Activated T-helper 17 cell treated with anti-CD3 and anti-CD28 coated beads, Interleukin-2, amount 50 U/mL, for 72 hours (primary cell): Measurements from ENCODE around the gene KDM6B. TPM values are rescaled to one million over a fixed set of nuclear protein-coding genes. Genes with fewer than 3 reads are reported as not detected.
"Not testable (repeated sequence)": the region's sequence is repeated elsewhere in the genome, so short reads cannot be mapped to it uniquely, and the experiment has no call there.

Experiments
- ATAC-seq: fragments of 150-1000 bp; cut with Tn5 transposase; replicated peaks from 2 replicates; pipeline ENCODE4 v1.10.0; 2021; ENCODE audit warnings: mild to moderate bottlenecking, moderate library complexity
- H3K27ac Mint-ChIP-seq: one replicate; pipeline ENCODE4 v1.8.0; 2022; ENCODE audit warnings: mixed read lengths
- H3K27me3 Mint-ChIP-seq: one replicate; pipeline ENCODE4 v1.8.0; 2022; ENCODE audit warnings: mixed read lengths
- H3K36me3 Mint-ChIP-seq: one replicate; pipeline ENCODE4 v1.8.0; 2022; ENCODE audit warnings: low read depth, mild to moderate bottlenecking, mixed read lengths
- H3K4me1 Mint-ChIP-seq: one replicate; pipeline ENCODE4 v1.8.0; 2022; ENCODE audit warnings: mixed read lengths
- H3K4me3 Mint-ChIP-seq: one replicate; pipeline ENCODE4 v1.8.0; 2022; ENCODE audit warnings: mild to moderate bottlenecking, mixed read lengths
- H3K9me3 Mint-ChIP-seq: one replicate; pipeline ENCODE4 v1.8.0; 2022; ENCODE audit warnings: mixed read lengths
- total RNA-seq, 2 donors: library from RNA; stranded (reverse); gene quantifications; one replicate each; pipeline ENCODE4 v1.2.3, GENCODE V29; 2022

KDM6B gene, protein sequence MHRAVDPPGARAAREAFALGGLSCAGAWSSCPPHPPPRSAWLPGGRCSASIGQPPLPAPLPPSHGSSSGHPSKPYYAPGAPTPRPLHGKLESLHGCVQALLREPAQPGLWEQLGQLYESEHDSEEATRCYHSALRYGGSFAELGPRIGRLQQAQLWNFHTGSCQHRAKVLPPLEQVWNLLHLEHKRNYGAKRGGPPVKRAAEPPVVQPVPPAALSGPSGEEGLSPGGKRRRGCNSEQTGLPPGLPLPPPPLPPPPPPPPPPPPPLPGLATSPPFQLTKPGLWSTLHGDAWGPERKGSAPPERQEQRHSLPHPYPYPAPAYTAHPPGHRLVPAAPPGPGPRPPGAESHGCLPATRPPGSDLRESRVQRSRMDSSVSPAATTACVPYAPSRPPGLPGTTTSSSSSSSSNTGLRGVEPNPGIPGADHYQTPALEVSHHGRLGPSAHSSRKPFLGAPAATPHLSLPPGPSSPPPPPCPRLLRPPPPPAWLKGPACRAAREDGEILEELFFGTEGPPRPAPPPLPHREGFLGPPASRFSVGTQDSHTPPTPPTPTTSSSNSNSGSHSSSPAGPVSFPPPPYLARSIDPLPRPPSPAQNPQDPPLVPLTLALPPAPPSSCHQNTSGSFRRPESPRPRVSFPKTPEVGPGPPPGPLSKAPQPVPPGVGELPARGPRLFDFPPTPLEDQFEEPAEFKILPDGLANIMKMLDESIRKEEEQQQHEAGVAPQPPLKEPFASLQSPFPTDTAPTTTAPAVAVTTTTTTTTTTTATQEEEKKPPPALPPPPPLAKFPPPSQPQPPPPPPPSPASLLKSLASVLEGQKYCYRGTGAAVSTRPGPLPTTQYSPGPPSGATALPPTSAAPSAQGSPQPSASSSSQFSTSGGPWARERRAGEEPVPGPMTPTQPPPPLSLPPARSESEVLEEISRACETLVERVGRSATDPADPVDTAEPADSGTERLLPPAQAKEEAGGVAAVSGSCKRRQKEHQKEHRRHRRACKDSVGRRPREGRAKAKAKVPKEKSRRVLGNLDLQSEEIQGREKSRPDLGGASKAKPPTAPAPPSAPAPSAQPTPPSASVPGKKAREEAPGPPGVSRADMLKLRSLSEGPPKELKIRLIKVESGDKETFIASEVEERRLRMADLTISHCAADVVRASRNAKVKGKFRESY (N-terminal part only)
- 10 to 100 TPM; 33.7 to 93.3 TPM for total RNA-seq

DNA sequence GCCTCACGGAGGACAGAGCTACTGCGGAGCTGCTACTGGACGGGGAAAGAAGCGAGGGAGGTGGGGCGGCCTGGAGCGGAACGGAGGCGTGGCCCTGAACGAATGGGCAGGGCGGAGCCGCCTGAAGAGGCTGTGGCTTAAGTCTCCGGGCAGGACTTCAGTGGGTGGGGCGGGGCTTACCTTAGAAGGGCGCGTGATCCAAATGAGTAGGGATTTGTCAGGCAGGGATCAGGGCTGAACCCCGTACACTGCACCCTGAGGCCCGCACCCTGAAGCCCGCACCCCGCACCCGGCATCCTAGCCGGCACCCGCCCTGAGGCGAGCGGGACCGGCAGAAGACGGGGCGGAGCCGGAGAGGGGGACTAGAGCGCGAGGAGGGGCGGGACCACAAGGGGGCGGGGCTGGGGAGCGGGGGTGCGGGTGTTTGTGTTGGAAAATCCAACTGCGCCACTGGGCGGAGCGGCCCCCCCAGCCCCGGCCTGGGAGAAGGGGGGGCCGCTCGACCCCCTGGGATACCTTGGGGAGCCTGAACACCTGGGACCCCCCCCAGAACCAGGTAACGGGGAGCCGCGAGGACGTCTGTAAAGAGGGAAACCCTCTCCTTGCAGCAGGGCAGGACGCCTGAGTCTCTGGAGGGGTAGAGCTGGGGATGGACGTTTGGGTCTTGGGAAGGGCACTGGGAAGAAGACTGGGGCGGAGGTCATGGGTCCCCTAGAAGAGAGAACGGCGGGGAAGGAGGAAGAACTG, at the start of gene KDM6B:
TSS of gene KDM6B (plus strand) at position 423 of the 747 bp plus-strand sequence. CDS start 11,338 bp downstream, outside the sequence.
- Mint-ChIP-seq H3K4me1 (peaks cover 23% of the 10 kb centered on the region), H3K27ac (peak within 1 kb of the TSS; percentile 98), H3K9me3 (no peaks in the 10 kb centered on the region), H3K36me3 (peaks cover 33% of the 10 kb centered on the region), H3K4me3 (peak within 1 kb of the TSS; percentile 83), H3K27me3 (no peaks in the 10 kb centered on the region)
- peak; percentile 77 for ATAC-seq

DNA sequence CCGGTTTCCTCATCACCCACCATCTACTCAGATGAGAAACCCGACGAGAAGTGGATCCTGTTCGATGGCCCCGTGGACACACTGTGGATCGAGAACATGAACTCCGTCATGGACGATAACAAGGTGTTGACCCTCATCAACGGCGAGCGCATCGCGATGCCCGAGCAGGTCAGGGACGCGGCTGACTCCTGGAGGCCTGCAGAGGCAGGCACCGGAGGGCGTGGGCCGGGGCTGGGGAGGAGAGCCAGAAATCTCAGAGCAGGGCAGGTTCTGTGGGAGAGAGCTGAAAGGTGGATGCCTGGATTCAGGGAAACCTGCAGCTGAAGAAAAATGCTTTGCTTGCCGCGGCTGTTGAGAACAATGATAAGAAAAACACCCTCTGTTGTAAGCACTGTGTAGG, 47.2 kb upstream of the KDM6B start:
- peaks cover 7% of the 10 kb centered on the region for H3K27me3 Mint-ChIP-seq
- H3K36me3 Mint-ChIP-seq = no peaks in the 10 kb centered on the region
- H3K9me3 Mint-ChIP-seq = no peaks in the 10 kb centered on the region
- ATAC-seq = no peak
- no peaks in the 10 kb centered on the region for H3K4me1 Mint-ChIP-seq
- H3K4me3 Mint-ChIP-seq = no peak overlapping the region
- H3K27ac Mint-ChIP-seq = no peak overlapping the region

GRCh38 chr17:7789131-7789530, 44.9 kb upstream of the KDM6B start:
- Mint-ChIP-seq H3K27me3 (peaks cover 7% of the 10 kb centered on the region), H3K9me3 (no peaks in the 10 kb centered on the region), H3K4me3 (no peak overlapping the region), H3K27ac (no peak overlapping the region), H3K4me1 (no peaks in the 10 kb centered on the region), H3K36me3 (no peaks in the 10 kb centered on the region)
- ATAC-seq = no peak

DNA sequence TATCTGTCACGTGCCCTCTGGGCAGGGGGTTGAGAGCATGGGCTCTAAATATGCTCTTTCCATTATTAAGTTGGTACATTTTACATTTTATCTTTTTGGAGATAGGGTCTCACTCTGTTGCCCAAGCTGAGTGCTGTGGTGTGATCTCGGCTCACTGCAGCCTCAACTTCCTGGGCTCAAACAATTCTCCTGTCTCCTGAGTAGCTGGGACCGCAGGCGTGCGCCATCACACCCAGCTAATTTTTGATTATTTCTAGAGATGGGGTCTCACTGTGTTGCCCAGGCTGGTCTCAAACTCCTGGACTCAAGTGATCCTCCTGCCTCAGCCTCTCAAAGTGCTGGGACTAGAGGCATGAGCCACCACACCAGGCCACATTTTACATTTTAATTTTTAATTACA, 43.9 kb upstream of the KDM6B start:
- no peaks in the 10 kb centered on the region for H3K36me3 Mint-ChIP-seq
- H3K27ac Mint-ChIP-seq = no peak overlapping the region
- H3K4me3 Mint-ChIP-seq = no peak overlapping the region
- no peaks in the 10 kb centered on the region for H3K4me1 Mint-ChIP-seq
- no peaks in the 10 kb centered on the region for H3K9me3 Mint-ChIP-seq
- H3K27me3 Mint-ChIP-seq = peaks cover 7% of the 10 kb centered on the region
- ATAC-seq = no peak

- no peak for ATAC-seq
- Mint-ChIP-seq H3K9me3 (no peaks in the 10 kb centered on the region), H3K27ac (no peak overlapping the region), H3K36me3 (no peaks in the 10 kb centered on the region), H3K4me1 (no peaks in the 10 kb centered on the region), H3K27me3 (no peaks in the 10 kb centered on the region), H3K4me3 (no peak overlapping the region)
Observed at GRCh38 chr17:7792611-7793010, 41.4 kb upstream of the KDM6B start.

GRCh38 chr17:7794075-7794663, 39.8 kb upstream of the KDM6B start:
- no peaks in the 10 kb centered on the region for H3K27me3 Mint-ChIP-seq
- no peaks in the 10 kb centered on the region for H3K4me1 Mint-ChIP-seq
- no peaks in the 10 kb centered on the region for H3K9me3 Mint-ChIP-seq
- no peak overlapping the region for H3K4me3 Mint-ChIP-seq
- H3K36me3 Mint-ChIP-seq = no peaks in the 10 kb centered on the region
- no peak for ATAC-seq
- H3K27ac Mint-ChIP-seq = peak overlapping the region; percentile 85

DNA sequence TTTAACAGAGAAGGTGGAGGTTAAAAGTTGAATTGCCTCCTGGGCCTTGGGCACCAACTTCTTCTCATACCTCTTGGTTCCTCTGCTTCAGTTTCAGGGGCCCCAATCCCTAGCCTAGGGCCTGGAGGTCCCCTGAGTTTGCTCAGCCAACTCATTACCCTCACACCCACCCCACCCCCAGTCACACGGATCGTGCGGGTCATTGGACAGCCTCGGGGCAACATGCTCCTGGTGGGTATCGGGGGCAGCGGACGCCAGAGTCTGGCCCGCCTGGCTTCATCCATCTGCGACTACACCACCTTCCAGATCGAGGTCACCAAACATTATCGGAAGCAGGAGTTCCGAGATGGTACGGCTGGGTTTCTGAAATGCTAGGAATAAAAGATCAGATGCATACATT, 36.0 kb upstream of the KDM6B start:
- H3K9me3 Mint-ChIP-seq = no peaks in the 10 kb centered on the region
- peaks cover 2% of the 10 kb centered on the region for H3K27me3 Mint-ChIP-seq
- no peak overlapping the region for H3K27ac Mint-ChIP-seq
- H3K4me1 Mint-ChIP-seq = no peaks in the 10 kb centered on the region
- H3K4me3 Mint-ChIP-seq = no peak overlapping the region
- no peak for ATAC-seq
- no peaks in the 10 kb centered on the region for H3K36me3 Mint-ChIP-seq

GRCh38 chr17:7798839-7799238, 35.2 kb upstream of the KDM6B start:
- Mint-ChIP-seq H3K27me3 (peaks cover 5% of the 10 kb centered on the region), H3K36me3 (no peaks in the 10 kb centered on the region), H3K4me3 (no peak overlapping the region), H3K4me1 (no peaks in the 10 kb centered on the region), H3K27ac (no peak overlapping the region), H3K9me3 (no peaks in the 10 kb centered on the region)
- no peak for ATAC-seq

DNA sequence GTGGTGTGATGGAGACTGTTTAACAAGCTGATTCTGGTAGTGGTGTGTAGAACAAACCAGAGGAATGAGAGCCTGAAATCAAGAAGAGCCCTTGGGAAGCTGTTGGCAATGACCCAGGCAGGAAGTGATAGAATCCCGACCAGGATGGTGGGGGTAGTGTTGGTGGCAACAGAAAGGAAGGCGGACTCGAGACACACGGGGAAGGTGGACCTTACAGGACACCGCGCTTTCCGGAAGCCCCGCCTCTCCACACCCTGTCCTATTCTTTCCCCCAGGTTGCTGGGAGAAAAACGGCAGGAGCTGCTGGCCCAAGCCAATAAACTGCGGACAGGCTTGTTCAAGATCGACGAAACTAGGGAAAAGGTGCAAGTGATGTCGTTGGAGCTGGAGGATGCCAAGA, 30.0 kb upstream of the KDM6B start:
- no peaks in the 10 kb centered on the region for H3K9me3 Mint-ChIP-seq
- no peak overlapping the region for H3K4me3 Mint-ChIP-seq
- ATAC-seq = no peak
- H3K27ac Mint-ChIP-seq = peak overlapping the region; percentile 25
- no peaks in the 10 kb centered on the region for H3K36me3 Mint-ChIP-seq
- no peaks in the 10 kb centered on the region for H3K4me1 Mint-ChIP-seq
- H3K27me3 Mint-ChIP-seq = peaks cover 17% of the 10 kb centered on the region

DNA sequence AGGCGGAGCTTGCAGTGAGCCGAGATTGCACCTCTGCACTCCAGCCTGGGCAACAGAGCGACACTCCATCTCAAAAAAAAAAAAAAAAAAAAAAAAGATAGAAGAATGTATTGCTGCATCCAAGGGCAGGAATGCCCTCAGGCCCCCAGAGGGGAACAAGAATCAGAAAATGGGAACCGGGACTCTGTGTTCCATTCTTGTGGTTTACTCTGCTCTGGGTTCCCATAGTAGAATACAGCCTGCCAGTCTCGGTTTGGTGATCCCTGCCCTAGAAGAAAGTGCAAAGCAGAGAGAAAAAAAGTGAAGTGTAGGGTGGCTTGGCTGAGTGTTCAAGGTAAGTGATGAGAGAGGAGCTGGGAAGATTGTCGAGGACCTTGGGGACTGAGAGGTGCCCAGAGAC, 27.4 kb upstream of the KDM6B start:
- ATAC-seq = no peak
- no peaks in the 10 kb centered on the region for H3K36me3 Mint-ChIP-seq
- H3K9me3 Mint-ChIP-seq = no peaks in the 10 kb centered on the region
- H3K27me3 Mint-ChIP-seq = peaks cover 21% of the 10 kb centered on the region
- H3K4me1 Mint-ChIP-seq = no peaks in the 10 kb centered on the region
- no peak overlapping the region for H3K27ac Mint-ChIP-seq
- no peak overlapping the region for H3K4me3 Mint-ChIP-seq

GRCh38 chr17:7807206-7807605, 26.8 kb upstream of the KDM6B start:
- no peaks in the 10 kb centered on the region for H3K36me3 Mint-ChIP-seq
- H3K4me1 Mint-ChIP-seq = no peaks in the 10 kb centered on the region
- H3K4me3 Mint-ChIP-seq = no peak overlapping the region
- H3K9me3 Mint-ChIP-seq = no peaks in the 10 kb centered on the region
- no peak overlapping the region for H3K27ac Mint-ChIP-seq
- ATAC-seq = no peak
- H3K27me3 Mint-ChIP-seq = peaks cover 21% of the 10 kb centered on the region

DNA sequence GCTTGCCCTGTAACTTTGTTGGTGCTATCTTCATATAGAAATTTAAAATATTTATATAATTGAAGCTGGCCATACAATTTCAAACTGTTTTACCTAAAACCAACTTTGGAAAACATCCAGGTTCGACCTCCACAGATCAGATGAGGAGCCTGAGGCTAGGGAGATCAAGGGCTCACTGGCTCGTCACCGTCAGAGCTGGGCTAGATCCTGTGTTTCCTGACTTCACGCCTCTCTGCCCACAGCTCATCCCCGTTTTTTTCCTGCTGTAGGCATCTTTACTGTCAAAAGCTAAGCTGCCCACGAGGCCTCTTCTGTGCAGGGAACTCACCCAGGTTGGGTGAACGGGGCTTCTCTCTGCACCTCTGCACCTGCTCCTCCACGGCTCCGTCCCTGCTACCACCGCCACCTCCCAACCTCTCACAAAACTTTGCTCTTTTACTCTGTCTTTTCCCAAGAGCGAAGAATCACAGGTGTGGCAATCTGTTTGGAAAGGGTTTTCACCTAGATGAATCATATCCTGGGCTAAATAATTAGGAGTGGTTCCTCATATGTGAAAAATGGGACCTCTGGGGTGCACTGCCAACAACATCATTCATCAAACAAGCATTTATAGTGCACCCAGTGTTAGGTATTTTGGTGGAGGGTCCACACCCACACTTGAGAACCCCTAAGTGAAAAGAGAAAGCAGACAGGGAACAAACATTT, 24.8 kb upstream of the KDM6B start:
- no peak overlapping the region for H3K4me3 Mint-ChIP-seq
- no peak overlapping the region for H3K27ac Mint-ChIP-seq
- no peaks in the 10 kb centered on the region for H3K4me1 Mint-ChIP-seq
- H3K36me3 Mint-ChIP-seq = no peaks in the 10 kb centered on the region
- ATAC-seq = no peak
- H3K9me3 Mint-ChIP-seq = no peaks in the 10 kb centered on the region
- peaks cover 12% of the 10 kb centered on the region for H3K27me3 Mint-ChIP-seq

- H3K9me3 Mint-ChIP-seq, ATAC-seq, H3K4me3 Mint-ChIP-seq, H3K4me1 Mint-ChIP-seq, H3K27ac Mint-ChIP-seq, H3K36me3 Mint-ChIP-seq: not testable (repeated sequence)
- H3K27me3 Mint-ChIP-seq = peaks cover 12% of the 10 kb centered on the region
Observed at GRCh38 chr17:7809791-7810343, 24.1 kb upstream of the KDM6B start.
